ENCODE measurements around the gene SLC8A1.

DNA sequence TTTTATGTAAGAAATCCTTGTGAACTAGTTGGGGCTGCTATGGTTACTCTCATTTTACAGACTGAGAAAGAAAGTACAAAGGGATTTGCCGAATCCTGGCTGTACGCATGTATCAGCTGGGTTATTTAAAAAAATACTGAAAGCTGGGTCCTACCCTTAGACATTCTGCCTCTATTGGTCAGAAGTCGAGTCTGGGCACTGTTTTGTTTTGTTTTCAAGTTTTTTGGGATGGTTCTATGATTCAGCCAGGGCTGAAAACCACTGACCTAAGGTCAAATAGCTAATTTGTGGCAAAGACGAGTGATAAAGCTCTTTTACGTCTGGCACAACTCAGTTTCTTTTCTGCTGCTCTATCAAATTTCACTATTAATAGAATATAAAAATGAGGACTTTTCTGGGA lies 5.9 kb upstream of the SLC8A1 start:
- TF ChIP-seq POLR2A (IDR thresholded peaks at IDR 0.05) = no peak
- TF ChIP-seq, protein P1, sequence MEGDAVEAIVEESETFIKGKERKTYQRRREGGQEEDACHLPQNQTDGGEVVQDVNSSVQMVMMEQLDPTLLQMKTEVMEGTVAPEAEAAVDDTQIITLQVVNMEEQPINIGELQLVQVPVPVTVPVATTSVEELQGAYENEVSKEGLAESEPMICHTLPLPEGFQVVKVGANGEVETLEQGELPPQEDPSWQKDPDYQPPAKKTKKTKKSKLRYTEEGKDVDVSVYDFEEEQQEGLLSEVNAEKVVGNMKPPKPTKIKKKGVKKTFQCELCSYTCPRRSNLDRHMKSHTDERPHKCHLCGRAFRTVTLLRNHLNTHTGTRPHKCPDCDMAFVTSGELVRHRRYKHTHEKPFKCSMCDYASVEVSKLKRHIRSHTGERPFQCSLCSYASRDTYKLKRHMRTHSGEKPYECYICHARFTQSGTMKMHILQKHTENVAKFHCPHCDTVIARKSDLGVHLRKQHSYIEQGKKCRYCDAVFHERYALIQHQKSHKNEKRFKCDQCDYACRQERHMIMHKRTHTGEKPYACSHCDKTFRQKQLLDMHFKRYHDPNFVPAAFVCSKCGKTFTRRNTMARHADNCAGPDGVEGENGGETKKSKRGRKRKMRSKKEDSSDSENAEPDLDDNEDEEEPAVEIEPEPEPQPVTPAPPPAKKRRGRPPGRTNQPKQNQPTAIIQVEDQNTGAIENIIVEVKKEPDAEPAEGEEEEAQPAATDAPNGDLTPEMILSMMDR (IDR thresholded peaks at IDR 0.05) = no peak
